HepG2 (cell line): ENCODE results near the gene CST3. TPM values are rescaled to one million over a fixed set of nuclear protein-coding genes. Genes with fewer than 3 reads are reported as not detected.

Experiments
- AHR ChIP-seq: IDR thresholded peaks from 2 replicates; pipeline ENCODE4 v1.6.1; 2018; ENCODE audit warnings: missing genetic modification reagents, missing compliant biosample characterization
- CCAR2 ChIP-seq: fragments of 200-400 bp; formaldehyde crosslinking; optimal IDR thresholded peaks from 2 replicates; pipeline ENCODE3; 2018; ENCODE audit warnings: low read depth, mild to moderate bottlenecking, low read length, moderate library complexity
- HDAC2 ChIP-seq: sonication (generic); formaldehyde crosslinking; IDR thresholded peaks from 2 replicates; pipeline ENCODE4 v1.4.0; 2020; ENCODE audit warnings: missing genetic modification reagents
- HDAC6 ChIP-seq: fragments of 200-600 bp; sonication (generic); IDR thresholded peaks from 2 replicates; pipeline ENCODE4 v1.7.0; 2017; ENCODE audit warnings: mild to moderate bottlenecking, antibody characterized with exemption, low read length, low read depth
- HNF4A ChIP-seq: sonication (generic); formaldehyde crosslinking; IDR thresholded peaks from 2 replicates; pipeline ENCODE4 v1.4.0; 2020; ENCODE audit warnings: missing genetic modification reagents
- IKZF1 ChIP-seq: fragments of 450-650 bp; IDR thresholded peaks from 2 replicates; pipeline ENCODE4 v1.7.1; 2016
- NR2C2 ChIP-seq: sonication (generic); formaldehyde crosslinking; IDR thresholded peaks from 2 replicates; pipeline ENCODE4 v1.4.0; 2020; ENCODE audit warnings: missing genetic modification reagents, mild to moderate bottlenecking, moderate library complexity, borderline replicate concordance
- RBM22 ChIP-seq: fragments of 200-400 bp; formaldehyde crosslinking; optimal IDR thresholded peaks from 2 replicates; pipeline ENCODE3; 2017; ENCODE audit warnings: mild to moderate bottlenecking, low read length, moderate library complexity
- ZBTB7A ChIP-seq: sonication (generic); formaldehyde crosslinking; IDR thresholded peaks from 2 replicates; pipeline ENCODE4 v1.8.0; 2022; ENCODE audit warnings: mild to moderate bottlenecking, missing genetic modification reagents
- ZMYM4 ChIP-seq: sonication (generic); formaldehyde crosslinking; IDR thresholded peaks from 2 replicates; pipeline ENCODE4 v1.8.1; 2023; ENCODE audit warnings: mild to moderate bottlenecking, missing genetic modification reagents
- ZNF75D ChIP-seq: sonication (generic); formaldehyde crosslinking; IDR thresholded peaks from 2 replicates; pipeline ENCODE4 v1.8.1; 2023; ENCODE audit warnings: missing genetic modification reagents, mild to moderate bottlenecking, borderline replicate concordance
- ZNF788 ChIP-seq: sonication (generic); formaldehyde crosslinking; IDR thresholded peaks from 2 replicates; pipeline ENCODE4 v1.5.0; 2020; ENCODE audit warnings: mild to moderate bottlenecking, missing genetic modification reagents, borderline replicate concordance
- ZNF879 ChIP-seq: sonication (generic); formaldehyde crosslinking; IDR thresholded peaks from 2 replicates; pipeline ENCODE4 v1.8.1; 2023; ENCODE audit warnings: missing genetic modification reagents
- polyA plus RNA-seq, 8 experiments: library from polyadenylated mRNA; depleted of rRNA in 3 of 8; stranded (reverse) in 7 of 8; unstranded in 1 of 8; fragments of >200 nt; fragmentation: Illumina TruSeq in 4 of 8; extraction: Trizol in 4 of 8; gene quantifications; 2 replicates each; pipeline versions ENCODE4 v1.2.1 to v1.2.3, GENCODE V29; 2011 to 2016; ENCODE audit warnings: low read depth in 4 of 8, missing spikeins in 1 of 8, mixed read lengths in 1 of 8; ENCODE audit not compliant: insufficient read depth in 1 of 8
- total RNA-seq, 5 experiments: library from RNA; depleted of rRNA; stranded (reverse); fragments of >200 nt; fragmentation: Illumina TruSeq; extraction: Trizol; gene quantifications; 2 replicates each; pipeline ENCODE4 v1.2.3, GENCODE V29; 2016; ENCODE audit warnings: low read depth in 1 of 5
- TF ChIP-seq, protein P1 (sequence below): IDR thresholded peaks from 2 replicates; pipeline ENCODE4 v1.6.1; 2012; ENCODE audit warnings: low read depth, low read length, improper control_type of control experiment
- TF ChIP-seq, protein P2 (sequence below): sonication (generic); formaldehyde crosslinking; IDR thresholded peaks from 2 replicates; pipeline ENCODE4 v1.4.0; 2020; ENCODE audit warnings: missing genetic modification reagents, borderline replicate concordance
- TF ChIP-seq, protein P3 (sequence below): sonication (generic); formaldehyde crosslinking; IDR thresholded peaks from 2 replicates; pipeline ENCODE4 v1.4.0; 2020; ENCODE audit warnings: mild to moderate bottlenecking, missing genetic modification reagents
- TF ChIP-seq, protein P4 (sequence below): sonication (generic); formaldehyde crosslinking; IDR thresholded peaks from 2 replicates; pipeline ENCODE4 v1.4.0; 2020; ENCODE audit warnings: mild to moderate bottlenecking, missing genetic modification reagents, borderline replicate concordance

The CST3 gene
- total and polyA plus RNA-seq, 2 of the 13 experiments (the other 11 are each of a cell fraction or from before 2014, with no cell fraction given) = 690 to 1,005 TPM

DNA sequence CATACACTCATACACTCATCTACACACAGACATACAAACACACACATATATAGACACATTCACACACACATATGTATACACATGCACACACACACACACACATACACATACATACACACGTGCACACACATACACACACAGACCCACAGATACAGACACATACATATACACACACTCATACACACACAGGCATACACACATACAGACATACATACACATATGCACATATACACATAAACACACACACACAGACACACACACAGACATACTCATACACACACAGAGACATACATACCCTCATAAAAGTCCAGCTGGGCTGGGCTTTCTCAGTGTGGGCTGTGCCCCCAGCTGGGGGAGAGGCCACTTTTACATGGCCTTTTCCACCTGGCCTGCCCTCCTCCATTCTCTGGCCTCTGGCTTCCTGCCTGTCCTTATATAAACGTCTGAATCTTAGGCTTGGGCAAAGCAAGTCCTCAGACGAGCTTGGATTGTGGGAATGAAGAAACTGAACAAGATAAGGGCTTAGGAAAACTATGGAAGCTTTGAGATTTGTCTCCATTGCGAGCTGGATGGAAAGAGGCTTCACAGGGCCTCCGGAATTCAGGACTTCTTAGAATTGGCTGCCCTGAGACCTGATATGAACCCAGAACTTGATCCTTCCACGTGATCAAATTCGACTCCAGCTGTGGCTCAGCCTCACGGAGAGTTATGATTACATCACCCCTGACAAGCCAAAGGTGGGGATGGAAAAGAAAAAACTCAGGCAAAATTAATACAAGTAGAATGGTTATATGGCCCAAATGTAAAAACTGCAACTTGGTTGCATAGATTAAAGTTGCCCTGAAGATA, 22.5 kb upstream of the CST3 start (continued):
- TF ChIP-seq, protein P1, sequence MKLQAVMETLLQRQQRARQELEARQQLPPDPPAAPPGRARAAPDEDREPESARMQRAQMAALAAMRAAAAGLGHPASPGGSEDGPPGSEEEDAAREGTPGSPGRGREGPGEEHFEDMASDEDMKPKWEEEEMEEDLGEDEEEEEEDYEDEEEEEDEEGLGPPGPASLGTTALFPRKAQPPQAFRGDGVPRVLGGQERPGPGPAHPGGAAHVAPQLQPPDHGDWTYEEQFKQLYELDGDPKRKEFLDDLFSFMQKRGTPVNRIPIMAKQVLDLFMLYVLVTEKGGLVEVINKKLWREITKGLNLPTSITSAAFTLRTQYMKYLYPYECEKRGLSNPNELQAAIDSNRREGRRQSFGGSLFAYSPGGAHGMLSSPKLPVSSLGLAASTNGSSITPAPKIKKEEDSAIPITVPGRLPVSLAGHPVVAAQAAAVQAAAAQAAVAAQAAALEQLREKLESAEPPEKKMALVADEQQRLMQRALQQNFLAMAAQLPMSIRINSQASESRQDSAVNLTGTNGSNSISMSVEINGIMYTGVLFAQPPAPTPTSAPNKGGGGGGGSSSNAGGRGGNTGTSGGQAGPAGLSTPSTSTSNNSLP = peak; percentile 68
- TF ChIP-seq ZNF75D (CRISPR knock-in tag) = no peak
- peak; percentile 43; the same call in 1 of the 2 replicates for TF ChIP-seq HNF4A
- TF ChIP-seq, protein P2, sequence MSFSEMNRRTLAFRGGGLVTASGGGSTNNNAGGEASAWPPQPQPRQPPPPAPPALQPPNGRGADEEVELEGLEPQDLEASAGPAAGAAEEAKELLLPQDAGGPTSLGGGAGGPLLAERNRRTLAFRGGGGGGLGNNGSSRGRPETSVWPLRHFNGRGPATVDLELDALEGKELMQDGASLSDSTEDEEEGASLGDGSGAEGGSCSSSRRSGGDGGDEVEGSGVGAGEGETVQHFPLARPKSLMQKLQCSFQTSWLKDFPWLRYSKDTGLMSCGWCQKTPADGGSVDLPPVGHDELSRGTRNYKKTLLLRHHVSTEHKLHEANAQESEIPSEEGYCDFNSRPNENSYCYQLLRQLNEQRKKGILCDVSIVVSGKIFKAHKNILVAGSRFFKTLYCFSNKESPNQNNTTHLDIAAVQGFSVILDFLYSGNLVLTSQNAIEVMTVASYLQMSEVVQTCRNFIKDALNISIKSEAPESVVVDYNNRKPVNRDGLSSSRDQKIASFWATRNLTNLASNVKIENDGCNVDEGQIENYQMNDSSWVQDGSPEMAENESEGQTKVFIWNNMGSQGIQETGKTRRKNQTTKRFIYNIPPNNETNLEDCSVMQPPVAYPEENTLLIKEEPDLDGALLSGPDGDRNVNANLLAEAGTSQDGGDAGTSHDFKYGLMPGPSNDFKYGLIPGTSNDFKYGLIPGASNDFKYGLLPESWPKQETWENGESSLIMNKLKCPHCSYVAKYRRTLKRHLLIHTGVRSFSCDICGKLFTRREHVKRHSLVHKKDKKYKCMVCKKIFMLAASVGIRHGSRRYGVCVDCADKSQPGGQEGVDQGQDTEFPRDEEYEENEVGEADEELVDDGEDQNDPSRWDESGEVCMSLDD (CRISPR knock-in tag) = no peak
- no peak for TF ChIP-seq HDAC6
- 0 out of 2 replicates have a peak, but pooled peaks have one; percentile 35 for TF ChIP-seq ZNF879 (CRISPR knock-in tag)
- peak; percentile 40; the same call in 1 of the 2 replicates for TF ChIP-seq AHR (CRISPR knock-in tag)
- TF ChIP-seq, protein P3, sequence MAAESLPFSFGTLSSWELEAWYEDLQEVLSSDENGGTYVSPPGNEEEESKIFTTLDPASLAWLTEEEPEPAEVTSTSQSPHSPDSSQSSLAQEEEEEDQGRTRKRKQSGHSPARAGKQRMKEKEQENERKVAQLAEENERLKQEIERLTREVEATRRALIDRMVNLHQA (CRISPR knock-in tag) = no peak
- TF ChIP-seq ZMYM4 (CRISPR knock-in tag) = 0 out of 2 replicates have a peak, but pooled peaks have one; percentile 30
- TF ChIP-seq ZNF788 (CRISPR knock-in tag) = peak; percentile 1; the same call in 1 of the 2 replicates
- TF ChIP-seq CCAR2 = peak; percentile 25
- 0 out of 2 replicates have a peak, but pooled peaks have one; percentile 17 for TF ChIP-seq NR2C2
- 0 out of 2 replicates have a peak, but pooled peaks have one; percentile 30 for TF ChIP-seq ZBTB7A (CRISPR knock-in tag)
- TF ChIP-seq HDAC2 = peak; percentile 59
- peak; percentile 97; the same call in 1 of the 2 replicates for TF ChIP-seq IKZF1
- peak; percentile 50 for TF ChIP-seq RBM22
- TF ChIP-seq, protein P4, sequence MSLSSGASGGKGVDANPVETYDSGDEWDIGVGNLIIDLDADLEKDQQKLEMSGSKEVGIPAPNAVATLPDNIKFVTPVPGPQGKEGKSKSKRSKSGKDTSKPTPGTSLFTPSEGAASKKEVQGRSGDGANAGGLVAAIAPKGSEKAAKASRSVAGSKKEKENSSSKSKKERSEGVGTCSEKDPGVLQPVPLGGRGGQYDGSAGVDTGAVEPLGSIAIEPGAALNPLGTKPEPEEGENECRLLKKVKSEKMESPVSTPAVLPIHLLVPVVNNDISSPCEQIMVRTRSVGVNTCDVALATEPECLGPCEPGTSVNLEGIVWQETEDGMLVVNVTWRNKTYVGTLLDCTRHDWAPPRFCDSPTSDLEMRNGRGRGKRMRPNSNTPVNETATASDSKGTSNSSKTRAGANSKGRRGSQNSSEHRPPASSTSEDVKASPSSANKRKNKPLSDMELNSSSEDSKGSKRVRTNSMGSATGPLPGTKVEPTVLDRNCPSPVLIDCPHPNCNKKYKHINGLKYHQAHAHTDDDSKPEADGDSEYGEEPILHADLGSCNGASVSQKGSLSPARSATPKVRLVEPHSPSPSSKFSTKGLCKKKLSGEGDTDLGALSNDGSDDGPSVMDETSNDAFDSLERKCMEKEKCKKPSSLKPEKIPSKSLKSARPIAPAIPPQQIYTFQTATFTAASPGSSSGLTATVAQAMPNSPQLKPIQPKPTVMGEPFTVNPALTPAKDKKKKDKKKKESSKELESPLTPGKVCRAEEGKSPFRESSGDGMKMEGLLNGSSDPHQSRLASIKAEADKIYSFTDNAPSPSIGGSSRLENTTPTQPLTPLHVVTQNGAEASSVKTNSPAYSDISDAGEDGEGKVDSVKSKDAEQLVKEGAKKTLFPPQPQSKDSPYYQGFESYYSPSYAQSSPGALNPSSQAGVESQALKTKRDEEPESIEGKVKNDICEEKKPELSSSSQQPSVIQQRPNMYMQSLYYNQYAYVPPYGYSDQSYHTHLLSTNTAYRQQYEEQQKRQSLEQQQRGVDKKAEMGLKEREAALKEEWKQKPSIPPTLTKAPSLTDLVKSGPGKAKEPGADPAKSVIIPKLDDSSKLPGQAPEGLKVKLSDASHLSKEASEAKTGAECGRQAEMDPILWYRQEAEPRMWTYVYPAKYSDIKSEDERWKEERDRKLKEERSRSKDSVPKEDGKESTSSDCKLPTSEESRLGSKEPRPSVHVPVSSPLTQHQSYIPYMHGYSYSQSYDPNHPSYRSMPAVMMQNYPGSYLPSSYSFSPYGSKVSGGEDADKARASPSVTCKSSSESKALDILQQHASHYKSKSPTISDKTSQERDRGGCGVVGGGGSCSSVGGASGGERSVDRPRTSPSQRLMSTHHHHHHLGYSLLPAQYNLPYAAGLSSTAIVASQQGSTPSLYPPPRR (CRISPR knock-in tag) = 0 out of 2 replicates have a peak, but pooled peaks have one; percentile 31
